ENCODE data around the gene DBF4B. TPM values are rescaled to one million over a fixed set of nuclear protein-coding genes. Genes with fewer than 3 reads are reported as not detected.
A peak's percentile ranks its signal among the peaks of the same experiment; 100 is the strongest.

Gene DBF4B
- total RNA-seq, 2 donors from 2014 or later, result 3.6 to 5.6 TPM

GRCh38 chr17:44757045-44757917 is 48.8 kb downstream of the DBF4B start:
- intact Hi-C loops (cut with DNase I), result no loop called here
- DNase-seq (peak; percentile 50), ATAC-seq (peak; percentile 50 to 76)

DNA sequence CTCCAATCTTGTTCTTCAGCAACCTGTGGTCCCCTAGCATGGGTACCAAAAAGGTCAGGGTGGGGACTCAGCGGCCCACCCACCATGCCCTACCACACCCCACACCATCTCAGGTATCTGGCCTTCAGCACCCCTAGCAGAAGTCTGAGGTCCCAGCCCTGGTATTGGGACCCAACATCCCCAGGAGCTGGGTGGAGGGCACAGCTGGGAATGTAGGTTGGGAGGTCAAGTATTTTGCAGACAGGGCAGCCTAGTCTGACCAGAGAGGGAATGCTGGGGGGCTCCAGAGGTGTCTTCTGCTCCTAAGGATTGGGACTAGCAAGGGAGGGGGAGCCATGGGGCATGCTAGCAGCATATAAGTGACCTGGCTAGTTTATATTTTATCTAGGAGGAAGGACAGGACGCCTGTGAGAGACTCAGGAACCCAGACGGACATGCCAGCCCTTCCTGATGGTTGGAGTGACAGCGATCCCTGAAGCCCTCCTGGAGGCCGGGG is 49.5 kb downstream of the DBF4B start:
- peak in 1 of 2 donors; percentile 9 for ATAC-seq
- intact Hi-C loops (cut with DNase I), result no loop called here
- DNase-seq, result no peak

DNA sequence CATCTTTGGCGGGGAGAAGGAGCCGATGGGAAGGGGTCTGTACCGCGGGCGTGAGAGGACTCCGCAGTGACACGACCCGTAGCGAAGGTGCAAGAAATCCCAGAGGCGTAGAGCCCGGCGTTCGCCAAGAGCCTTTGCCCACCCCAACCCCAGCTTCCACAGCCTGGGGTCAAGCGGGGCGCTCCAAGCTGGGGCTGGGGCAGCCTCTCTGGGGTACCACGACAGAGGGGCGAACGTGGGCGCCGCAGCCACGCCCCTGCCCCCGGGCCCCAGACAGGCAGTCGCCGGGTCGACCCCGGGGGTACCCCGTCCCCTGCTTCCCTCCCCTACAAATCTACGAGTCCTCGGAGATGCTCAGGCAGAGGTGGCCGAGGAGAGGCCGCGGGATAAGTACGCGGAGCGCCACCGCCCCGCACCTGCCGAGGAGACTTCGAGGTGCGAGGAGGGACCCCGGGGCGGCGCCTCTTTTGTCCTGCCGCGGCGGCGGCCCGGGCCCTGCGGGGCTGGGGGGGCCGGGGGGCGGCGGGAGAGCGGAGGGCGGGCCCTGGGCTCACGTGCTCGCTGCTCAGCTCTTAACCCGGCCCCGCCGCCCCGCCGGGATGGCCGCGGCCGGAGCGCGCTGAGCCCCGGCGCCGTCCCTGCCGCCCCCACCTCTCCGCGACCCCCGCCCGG is 50.1 kb downstream of the DBF4B start, which contains the start of gene ADAM11:
Gene ADAM11, plus strand, starts transcription at position 575 of the 672 bp plus-strand sequence. CDS start 212 bp downstream, outside the sequence.
- DNase-seq (no peak), ATAC-seq (peak; percentile 47 to 74)
- intact Hi-C loops (cut with DNase I), result no loop called here

DNA sequence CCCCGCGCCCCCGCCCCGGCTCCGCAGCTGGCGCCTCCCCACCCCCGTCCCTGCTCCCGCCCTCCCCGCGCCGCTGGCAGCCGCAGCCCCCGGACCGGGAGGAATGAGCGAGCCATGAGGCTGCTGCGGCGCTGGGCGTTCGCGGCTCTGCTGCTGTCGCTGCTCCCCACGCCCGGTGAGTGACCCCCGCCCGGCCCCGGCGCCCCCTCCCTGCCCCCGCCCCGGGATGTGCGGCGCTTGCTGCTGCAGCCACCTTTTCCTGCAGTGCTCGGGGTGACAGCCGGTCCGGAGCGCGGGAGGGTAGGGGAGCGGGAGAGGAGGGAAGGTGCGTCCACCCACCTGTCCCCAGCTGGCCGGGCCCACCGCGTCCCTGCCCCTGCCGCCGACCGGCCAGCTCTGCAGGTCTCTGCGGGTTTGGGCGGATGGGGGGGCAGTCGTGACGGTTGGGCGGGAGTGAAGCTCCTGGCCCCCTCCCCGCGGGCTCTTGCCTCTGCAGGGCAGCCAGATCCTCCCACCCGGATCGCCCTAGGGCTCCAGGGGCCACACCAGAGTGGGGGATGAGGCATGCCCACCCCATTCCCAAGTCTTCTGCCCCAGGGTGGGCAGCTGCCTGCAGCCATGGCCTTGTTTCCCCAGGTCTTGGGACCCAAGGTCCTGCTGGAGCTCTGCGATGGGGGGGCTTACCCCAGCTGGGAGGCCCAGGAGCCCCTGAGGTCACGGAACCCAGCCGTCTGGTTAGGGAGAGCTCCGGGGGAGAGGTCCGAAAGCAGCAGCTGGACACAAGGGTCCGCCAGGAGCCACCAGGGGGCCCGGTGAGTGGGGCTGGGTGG is 50.8 kb downstream of the DBF4B start:
- no peak for DNase-seq
- intact Hi-C loops (cut with DNase I), result no loop called here
- peak; percentile 5 to 12 for ATAC-seq

DNA sequence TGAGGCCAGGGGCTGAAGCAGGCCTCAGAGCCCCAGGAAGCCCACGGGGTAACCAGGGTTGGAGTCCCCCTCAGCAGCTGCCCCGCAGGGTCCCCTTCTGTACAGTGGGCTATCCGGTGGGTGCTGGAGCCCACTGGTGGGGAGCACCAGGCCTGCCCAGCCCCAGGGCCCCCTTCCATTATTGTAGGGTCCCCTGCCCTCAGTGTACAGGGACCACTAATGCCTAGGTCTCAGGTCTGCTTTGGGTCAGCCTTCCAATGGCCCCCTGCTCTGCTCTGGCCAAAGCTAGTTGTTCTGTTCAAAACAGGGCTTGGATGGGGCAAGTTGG is 51.4 kb downstream of the DBF4B start:
- ATAC-seq (no peak), DNase-seq (no peak)
- intact Hi-C loops (cut with DNase I), result no loop called here

GRCh38 chr17:44760474-44761308 is 52.2 kb downstream of the DBF4B start:
- ATAC-seq, result no peak
- no peak for DNase-seq
- intact Hi-C loops (cut with DNase I), result no loop called here

GRCh38 chr17:44761932-44762810 is 53.7 kb downstream of the DBF4B start:
- DNase-seq (no peak), ATAC-seq (no peak)
- intact Hi-C loops (cut with DNase I), result no loop called here

DNA sequence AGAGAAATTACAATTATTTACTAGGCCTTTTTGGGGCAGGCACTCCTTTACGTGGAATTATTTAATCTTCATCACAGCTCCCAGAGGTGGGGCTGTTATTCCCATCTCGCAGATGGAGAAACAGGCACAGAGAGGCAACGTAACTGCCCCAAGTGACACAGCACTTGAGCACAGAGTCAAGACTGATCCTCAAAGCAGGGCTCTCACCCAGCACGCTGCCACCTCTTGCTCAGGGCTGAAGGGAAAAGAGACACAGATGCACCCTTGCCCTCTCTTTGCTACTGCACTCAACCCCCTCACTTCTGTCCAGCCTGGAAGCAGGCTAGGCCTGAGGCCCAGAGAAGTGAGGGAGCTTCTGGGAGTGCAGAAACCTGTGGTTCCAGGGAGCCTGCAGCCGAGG is 54.7 kb downstream of the DBF4B start:
- DNase-seq (no peak), ATAC-seq (no peak)
- intact Hi-C loops (cut with DNase I), result no loop called here

GRCh38 chr17:44765965-44766364 is 57.5 kb downstream of the DBF4B start:
- no peak for ATAC-seq
- intact Hi-C loops (cut with DNase I), result no loop called here
- DNase-seq, result no peak

GRCh38 chr17:44766409-44767038 is 58.1 kb downstream of the DBF4B start:
- DNase-seq (no peak), ATAC-seq (peak in 1 of 2 donors; percentile 24)
- intact Hi-C loops (cut with DNase I), result no loop called here

DNA sequence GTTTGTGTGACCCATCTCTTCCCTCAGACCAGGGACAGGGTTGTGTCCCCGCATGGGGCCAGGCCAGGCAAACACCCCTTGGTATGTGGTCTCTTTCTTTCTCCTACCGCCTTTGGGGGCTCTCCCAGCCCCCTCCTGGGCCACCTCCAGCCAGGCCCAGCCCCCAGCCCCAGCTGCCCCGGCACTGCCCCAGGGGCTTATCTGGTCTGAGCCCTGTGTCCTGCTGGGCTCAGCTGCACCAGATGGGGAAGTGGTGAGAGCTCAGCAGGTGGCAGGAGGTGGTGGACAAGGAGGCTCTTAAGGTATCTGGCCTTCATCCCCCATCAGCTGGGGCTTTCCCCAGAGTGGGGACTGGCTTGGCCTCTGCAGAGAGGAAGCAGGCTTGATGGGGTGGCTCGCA is 59.0 kb downstream of the DBF4B start:
- intact Hi-C loops (cut with DNase I), result no loop called here
- DNase-seq (no peak), ATAC-seq (no peak)

DNA sequence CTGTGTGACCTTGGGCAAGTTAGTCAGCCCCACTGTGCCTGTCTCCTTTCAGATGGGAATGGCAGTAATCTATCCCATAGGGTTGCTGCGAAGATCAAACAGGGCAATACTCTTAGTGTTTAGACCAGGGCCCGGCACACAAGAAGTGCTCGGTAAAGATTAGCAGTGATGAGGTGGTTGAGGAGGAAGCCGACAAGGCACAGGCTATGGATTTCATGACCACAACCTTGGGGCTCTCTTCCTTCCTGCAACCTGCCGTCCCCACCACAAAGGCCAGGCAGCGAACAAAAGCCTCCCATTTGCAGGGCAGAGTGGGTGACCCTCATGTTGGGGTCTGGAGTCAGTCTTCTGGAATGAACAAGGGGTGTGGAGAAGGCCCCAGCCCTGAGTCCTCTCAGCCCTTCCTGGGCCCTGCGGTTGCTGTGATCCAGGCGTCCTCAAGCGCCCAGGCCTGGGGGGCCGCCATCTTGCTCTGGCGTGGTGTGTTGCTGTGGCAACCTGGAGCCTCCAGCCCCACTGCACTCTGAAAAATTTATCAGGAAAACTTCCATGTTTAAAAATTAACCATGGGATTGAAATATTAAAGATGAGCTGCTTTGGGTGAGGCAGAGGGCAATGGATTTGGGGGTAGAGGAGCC is 60.2 kb downstream of the DBF4B start:
- DNase-seq (no peak), ATAC-seq (no peak)
- intact Hi-C loops (cut with DNase I), result no loop called here

DNA sequence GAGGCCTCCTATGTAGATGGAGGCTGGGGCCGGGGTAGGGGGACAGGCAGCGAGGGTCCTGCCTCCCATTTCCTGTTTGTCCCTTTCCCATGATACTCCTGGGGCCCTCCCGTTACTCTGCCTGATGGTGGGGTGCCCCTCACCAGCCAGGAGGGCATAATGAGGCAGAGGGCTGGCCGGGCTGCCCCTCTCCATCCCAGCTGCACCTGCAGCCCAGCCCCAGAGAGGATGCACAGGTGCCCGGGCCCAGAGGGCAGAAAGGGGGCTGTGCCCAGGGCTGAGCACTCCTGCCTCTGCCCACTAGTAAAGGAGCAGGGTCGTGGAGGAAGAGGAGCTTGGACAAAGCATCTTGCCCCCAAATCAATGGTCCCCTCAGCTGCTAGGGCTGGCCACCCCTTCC is 60.8 kb downstream of the DBF4B start:
- no peak for DNase-seq
- ATAC-seq, result no peak
- intact Hi-C loops (cut with DNase I), result no loop called here

DNA sequence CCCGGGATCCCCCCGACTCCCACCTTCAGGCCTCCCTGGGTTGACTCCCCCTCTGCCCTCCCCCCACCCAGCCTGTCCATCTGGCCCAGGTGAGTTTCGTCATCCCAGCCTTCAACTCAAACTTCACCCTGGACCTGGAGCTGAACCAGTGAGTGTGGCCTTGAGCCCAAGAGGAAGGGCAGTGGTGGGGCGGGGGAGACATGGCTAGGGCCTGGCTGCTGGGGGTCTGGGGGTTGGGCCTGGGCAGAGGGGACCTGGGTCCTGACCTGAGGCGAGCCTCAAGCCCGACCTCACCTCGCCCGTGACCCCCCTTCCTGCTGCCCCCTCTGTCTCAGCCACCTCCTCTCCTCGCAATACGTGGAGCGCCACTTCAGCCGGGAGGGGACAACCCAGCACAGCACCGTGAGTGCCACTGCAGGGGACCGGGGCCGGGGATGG is 61.2 kb downstream of the DBF4B start:
- ATAC-seq (no peak), DNase-seq (no peak)
- intact Hi-C loops (cut with DNase I), result no loop called here

- no peak for ATAC-seq
- DNase-seq, result no peak
- intact Hi-C loops (cut with DNase I), result no loop called here
These were observed 61.9 kb downstream of the DBF4B start for GRCh38 chr17:44770166-44770925.

Data from left cardiac atrium (tissue), 4 donors.